KMS-11 (cell line): Measurements from ENCODE around the gene COA4.

Source experiments
- H2AFZ ChIP-seq: fragments of 200-600 bp; sonication (generic); 2 replicates; pipeline ENCODE4 v1.6.1; 2016; ENCODE audit warnings: antibody characterized with exemption, mixed run types, low read depth
- H3K27ac ChIP-seq: fragments of 200-600 bp; sonication (generic); 2 replicates; pipeline ENCODE4 v1.6.1; 2016; ENCODE audit warnings: mild to moderate bottlenecking, mixed run types
- H3K27me3 ChIP-seq: fragments of 200-600 bp; sonication (generic); 2 replicates; pipeline ENCODE4 v1.6.1; 2017; ENCODE audit warnings: mild to moderate bottlenecking, low read depth, mixed run types, moderate library complexity; ENCODE audit not compliant: insufficient read depth
- H3K36me3 ChIP-seq: fragments of 200-600 bp; sonication (generic); 2 replicates; pipeline ENCODE4 v1.6.1; 2017; ENCODE audit warnings: mild to moderate bottlenecking, mixed run types; ENCODE audit not compliant: insufficient read depth
- H3K4me1 ChIP-seq: fragments of 200-600 bp; sonication (generic); 2 replicates; pipeline ENCODE4 v1.6.1; 2016; ENCODE audit warnings: mild to moderate bottlenecking, low read depth, mixed run types; ENCODE audit not compliant: poor library complexity, severe bottlenecking
- H3K4me2 ChIP-seq: fragments of 200-600 bp; sonication (generic); 2 replicates; pipeline ENCODE4 v1.7.0; 2016; ENCODE audit warnings: mild to moderate bottlenecking, mixed run types
- H3K4me3 ChIP-seq: fragments of 200-600 bp; sonication (generic); IDR thresholded peaks from 2 replicates; pipeline ENCODE4 v1.6.1; 2017; ENCODE audit warnings: low read depth, low read length, mixed read lengths; ENCODE audit not compliant: insufficient read depth
- H3K79me2 ChIP-seq: fragments of 200-600 bp; sonication (generic); 2 replicates; pipeline ENCODE4 v1.6.1; 2016; ENCODE audit warnings: low read depth, mixed run types; ENCODE audit not compliant: insufficient read depth
- H3K9ac ChIP-seq: fragments of 200-600 bp; sonication (generic); 2 replicates; pipeline ENCODE4 v1.6.1; 2016; ENCODE audit warnings: mild to moderate bottlenecking, mixed run types
- H4K20me1 ChIP-seq: fragments of 200-600 bp; sonication (generic); 2 replicates; pipeline ENCODE4 v1.6.1; 2016; ENCODE audit warnings: mild to moderate bottlenecking, mixed run types; ENCODE audit not compliant: insufficient read depth
- TF ChIP-seq, protein P1 (sequence below): fragments of 200-600 bp; sonication (generic); conservative IDR thresholded peaks from 2 replicates; pipeline ENCODE4 v1.6.1; 2017; ENCODE audit warnings: low read depth, mild to moderate bottlenecking, antibody characterized with exemption, low read length, moderate library complexity, mixed read lengths

The COA4 gene

DNA sequence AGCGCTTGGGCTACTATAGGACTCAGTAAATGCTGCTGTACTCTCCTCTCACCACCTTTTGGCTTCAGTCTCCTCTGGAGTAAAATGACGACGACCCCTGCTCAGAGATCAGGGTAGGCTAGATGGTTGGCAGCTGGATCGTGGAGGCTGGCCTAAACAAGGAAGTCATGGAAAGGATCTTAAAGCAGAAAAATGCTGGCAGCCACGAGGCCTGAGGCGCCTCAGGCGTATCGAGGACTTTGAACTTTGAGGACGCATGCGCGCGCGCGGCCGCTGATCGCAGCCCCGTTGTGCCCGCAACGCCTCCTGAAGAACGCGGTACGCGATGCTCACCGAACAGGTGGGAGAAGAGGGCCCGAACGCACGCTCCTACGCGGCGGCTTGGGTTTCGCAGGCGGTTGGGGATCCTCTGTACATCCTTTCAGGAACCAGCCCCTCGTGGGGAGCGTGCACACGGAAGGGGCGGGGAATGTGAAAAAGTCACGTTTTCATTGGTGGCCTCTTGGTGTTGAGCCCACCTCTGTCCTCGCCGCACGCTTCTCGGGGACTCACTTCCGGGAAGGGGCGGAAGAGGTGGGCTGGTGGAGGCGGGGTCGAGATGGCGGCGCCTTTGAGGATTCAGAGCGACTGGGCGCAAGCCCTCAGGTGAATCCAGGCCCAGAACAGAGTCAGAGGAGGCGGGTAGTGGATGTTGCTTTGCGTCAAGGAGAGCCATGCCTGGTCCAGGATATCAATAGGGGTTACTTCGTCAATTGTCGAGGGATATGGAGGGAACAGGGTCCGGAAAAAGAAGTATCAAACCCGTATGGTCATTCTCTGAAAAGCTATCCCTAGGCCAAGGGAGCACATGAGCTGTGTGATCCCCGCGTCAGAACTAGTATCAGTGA lies at the start of gene COA4, which contains the start of gene PAAF1:
Gene COA4, minus strand, starts transcription at position 423 of the 887 bp plus-strand sequence. CDS start 3,468 bp downstream, outside the sequence.
Gene PAAF1, plus strand, starts transcription at position 576 of the 887 bp plus-strand sequence. Its CDS starts 23 bp downstream, at position 599.
- Histone ChIP-seq H3K9ac (peak within 1 kb of the TSS; percentile 96), H3K4me1 (peaks cover 21% of the 10 kb centered on the region), H3K4me2 (peak within 1 kb of the TSS; percentile 77), H2AFZ (peak within 1 kb of the TSS; percentile 77), H3K36me3 (no peaks in the 10 kb centered on the region), H3K79me2 (peaks cover 44% of the 10 kb centered on the region), H4K20me1 (no peaks in the 10 kb centered on the region), H3K4me3 (peak within 1 kb of the TSS; percentile 53), H3K27me3 (no peaks in the 10 kb centered on the region), H3K27ac (peak within 1 kb of the TSS; percentile 95)
- TF ChIP-seq, protein P1, sequence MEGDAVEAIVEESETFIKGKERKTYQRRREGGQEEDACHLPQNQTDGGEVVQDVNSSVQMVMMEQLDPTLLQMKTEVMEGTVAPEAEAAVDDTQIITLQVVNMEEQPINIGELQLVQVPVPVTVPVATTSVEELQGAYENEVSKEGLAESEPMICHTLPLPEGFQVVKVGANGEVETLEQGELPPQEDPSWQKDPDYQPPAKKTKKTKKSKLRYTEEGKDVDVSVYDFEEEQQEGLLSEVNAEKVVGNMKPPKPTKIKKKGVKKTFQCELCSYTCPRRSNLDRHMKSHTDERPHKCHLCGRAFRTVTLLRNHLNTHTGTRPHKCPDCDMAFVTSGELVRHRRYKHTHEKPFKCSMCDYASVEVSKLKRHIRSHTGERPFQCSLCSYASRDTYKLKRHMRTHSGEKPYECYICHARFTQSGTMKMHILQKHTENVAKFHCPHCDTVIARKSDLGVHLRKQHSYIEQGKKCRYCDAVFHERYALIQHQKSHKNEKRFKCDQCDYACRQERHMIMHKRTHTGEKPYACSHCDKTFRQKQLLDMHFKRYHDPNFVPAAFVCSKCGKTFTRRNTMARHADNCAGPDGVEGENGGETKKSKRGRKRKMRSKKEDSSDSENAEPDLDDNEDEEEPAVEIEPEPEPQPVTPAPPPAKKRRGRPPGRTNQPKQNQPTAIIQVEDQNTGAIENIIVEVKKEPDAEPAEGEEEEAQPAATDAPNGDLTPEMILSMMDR = no peak

DNA sequence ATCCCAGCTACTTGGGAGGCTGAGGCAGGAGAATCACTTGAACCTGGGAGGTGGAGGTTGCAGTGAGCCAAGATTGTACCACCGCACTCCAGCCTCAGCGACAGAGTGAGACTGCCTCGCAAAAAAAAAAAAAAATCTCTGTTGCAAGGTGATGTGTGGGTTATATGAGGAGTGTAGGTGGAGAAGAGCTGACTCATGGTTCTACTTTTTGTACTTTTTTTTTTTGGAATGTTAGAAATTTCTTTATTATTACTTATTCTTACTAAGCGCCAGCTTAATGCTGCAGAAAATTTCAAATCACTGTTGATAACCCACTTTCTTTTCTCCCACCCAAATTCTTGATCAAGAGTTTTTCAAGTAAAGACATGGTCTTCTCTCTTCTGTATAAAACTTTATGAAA lies 44.5 kb upstream of the COA4 start:
- no peaks in the 10 kb centered on the region for H3K4me1 ChIP-seq
- no peak overlapping the region for H2AFZ ChIP-seq
- H3K4me2 ChIP-seq = no peak overlapping the region
- H3K27me3 ChIP-seq = no peaks in the 10 kb centered on the region
- no peaks in the 10 kb centered on the region for H3K79me2 ChIP-seq
- no peak overlapping the region for H3K27ac ChIP-seq
- H3K9ac ChIP-seq = no peak overlapping the region
- H3K4me3 ChIP-seq = no peak overlapping the region
- TF ChIP-seq, protein P1 = no peak
- H4K20me1 ChIP-seq = no peaks in the 10 kb centered on the region
- H3K36me3 ChIP-seq = no peaks in the 10 kb centered on the region; the same call in 1 of the 2 replicates

DNA sequence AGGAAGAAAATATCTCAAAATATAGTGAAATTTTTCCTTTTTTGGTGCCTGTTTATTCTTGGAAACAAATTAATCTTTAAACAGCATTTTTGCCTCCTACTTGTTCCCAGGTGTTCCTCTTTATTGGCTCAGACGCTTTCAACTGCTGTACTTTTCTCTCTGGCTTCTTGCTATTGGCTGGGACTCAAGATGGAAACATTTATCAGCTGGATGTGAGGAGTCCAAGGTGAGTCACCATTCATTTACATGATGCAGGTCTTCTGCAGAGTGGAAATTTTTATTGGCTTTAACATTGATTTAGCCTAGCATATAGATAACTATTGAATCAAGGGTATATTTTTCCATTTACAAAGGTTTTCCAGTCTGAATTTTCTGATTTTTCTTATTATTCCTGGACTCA lies 39.8 kb upstream of the COA4 start:
- Histone ChIP-seq H3K36me3 (no peaks in the 10 kb centered on the region; the same call in 1 of the 2 replicates), H3K79me2 (no peaks in the 10 kb centered on the region), H3K27ac (no peak overlapping the region), H2AFZ (no peak overlapping the region), H3K4me2 (no peak overlapping the region), H3K9ac (no peak overlapping the region), H4K20me1 (no peaks in the 10 kb centered on the region), H3K27me3 (no peaks in the 10 kb centered on the region), H3K4me1 (peaks cover 10% of the 10 kb centered on the region), H3K4me3 (no peak overlapping the region)
- TF ChIP-seq, protein P1 = no peak

DNA sequence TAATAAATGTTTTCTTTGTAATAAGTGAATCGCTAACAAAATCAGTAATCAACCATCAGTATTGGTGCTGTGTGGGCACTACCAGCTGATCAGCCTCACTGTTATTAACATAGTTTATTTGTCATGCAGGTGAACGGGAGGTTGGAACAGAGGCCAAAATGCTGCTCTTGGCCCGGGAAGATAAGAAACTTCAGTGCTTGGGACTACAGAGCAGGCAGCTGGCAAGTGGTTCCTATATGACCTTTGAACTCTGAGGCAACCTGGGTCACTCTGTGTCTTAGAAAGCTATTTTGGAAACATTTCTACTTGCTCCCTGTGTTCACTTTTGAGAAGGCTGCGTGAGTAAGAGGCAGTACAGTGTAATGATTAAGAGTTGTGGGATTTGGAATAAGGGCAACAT lies 37.6 kb upstream of the COA4 start:
- Histone ChIP-seq H3K4me1 (peaks cover 10% of the 10 kb centered on the region), H3K36me3 (no peaks in the 10 kb centered on the region; the same call in 1 of the 2 replicates), H4K20me1 (no peaks in the 10 kb centered on the region), H3K27me3 (no peaks in the 10 kb centered on the region), H3K9ac (no peak overlapping the region), H2AFZ (no peak overlapping the region), H3K4me3 (no peak overlapping the region), H3K27ac (no peak overlapping the region), H3K79me2 (no peaks in the 10 kb centered on the region), H3K4me2 (no peak overlapping the region)
- TF ChIP-seq, protein P1 = no peak
